NCI-H510A (cell line): ENCODE data around the gene DELE1.

ENCODE experiments used
- DNase-seq: peaks from one replicate; lab custom pipeline; 2025; lab: John Stamatoyannopoulos, UW

Gene DELE1

DNA sequence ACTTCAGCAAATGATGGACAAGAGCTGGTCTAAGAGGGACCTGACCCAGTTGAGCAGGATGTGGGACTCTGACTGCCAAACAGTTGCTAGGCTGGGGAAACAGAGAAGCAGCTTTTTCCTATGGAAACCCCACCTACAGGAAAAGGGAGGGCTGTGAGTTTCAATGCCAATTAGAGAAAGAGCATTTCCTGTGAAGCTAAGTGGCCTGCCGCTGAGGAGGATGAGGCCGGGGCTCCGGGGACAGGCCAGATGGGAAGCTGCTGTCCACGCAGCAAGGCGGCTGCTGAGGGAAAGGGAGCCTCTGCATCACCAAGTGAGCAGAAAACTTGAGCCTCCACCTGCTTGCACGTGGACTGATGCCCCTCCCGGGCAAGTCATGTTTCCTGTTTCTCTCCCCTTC lies 34.4 kb downstream of the DELE1 start, which contains the start of gene PCDH12:
TSS of gene PCDH12 (minus strand) at position 90 of the 400 bp plus-strand sequence. CDS start 351 bp downstream, outside the sequence.
- peak; percentile 20 for DNase-seq

DNA sequence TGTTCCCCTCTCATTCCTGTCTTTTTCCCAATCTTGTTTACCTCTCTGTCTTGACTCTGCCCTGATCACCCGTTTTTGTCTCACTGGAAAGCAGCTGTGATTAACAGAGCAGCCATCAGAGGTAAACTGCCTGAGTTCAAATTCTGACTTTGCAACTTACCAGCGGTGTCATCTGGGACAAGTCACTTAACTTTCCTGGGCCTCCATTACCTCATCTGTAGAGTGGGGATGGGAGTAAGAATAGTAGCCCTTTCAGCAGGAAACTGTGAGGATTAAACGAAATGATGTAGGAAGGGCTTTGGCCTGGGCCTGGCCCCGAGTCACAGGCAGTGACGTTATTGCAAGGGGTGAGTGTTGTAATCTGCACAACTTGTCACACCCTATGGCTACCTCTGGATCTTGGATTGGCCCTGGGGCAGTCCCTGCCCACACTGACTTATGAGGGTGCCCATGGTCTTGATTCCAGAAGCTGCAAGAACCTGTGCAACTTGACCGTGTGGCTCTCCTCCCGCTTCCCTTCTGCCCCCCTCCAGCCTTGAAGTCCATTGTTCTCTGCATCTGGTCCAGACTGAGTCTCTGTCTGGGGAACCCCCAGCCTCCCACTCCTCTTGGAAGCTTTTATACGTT lies 35.0 kb downstream of the DELE1 start:
- DNase-seq, result no peak

DNA sequence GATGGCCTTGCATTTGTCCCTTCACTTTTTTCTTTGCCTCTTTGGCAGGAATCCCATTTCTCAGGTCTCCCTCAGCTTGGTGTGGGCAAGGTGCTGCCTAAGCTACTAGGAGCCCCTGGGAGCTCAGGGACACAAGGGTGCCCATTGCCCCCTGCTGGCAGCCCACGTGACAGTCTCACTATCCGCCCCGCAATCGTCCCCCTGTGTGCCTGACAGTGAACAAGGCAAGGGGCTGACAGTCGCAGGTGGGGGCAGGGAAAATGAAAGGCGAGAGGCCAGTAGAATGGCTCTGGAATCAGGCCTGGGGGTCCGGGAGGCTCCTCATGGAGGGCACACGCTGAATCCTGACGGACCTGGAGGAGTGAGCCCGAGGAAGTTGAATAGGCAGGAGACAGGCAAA lies 36.3 kb downstream of the DELE1 start:
- no peak for DNase-seq

DNA sequence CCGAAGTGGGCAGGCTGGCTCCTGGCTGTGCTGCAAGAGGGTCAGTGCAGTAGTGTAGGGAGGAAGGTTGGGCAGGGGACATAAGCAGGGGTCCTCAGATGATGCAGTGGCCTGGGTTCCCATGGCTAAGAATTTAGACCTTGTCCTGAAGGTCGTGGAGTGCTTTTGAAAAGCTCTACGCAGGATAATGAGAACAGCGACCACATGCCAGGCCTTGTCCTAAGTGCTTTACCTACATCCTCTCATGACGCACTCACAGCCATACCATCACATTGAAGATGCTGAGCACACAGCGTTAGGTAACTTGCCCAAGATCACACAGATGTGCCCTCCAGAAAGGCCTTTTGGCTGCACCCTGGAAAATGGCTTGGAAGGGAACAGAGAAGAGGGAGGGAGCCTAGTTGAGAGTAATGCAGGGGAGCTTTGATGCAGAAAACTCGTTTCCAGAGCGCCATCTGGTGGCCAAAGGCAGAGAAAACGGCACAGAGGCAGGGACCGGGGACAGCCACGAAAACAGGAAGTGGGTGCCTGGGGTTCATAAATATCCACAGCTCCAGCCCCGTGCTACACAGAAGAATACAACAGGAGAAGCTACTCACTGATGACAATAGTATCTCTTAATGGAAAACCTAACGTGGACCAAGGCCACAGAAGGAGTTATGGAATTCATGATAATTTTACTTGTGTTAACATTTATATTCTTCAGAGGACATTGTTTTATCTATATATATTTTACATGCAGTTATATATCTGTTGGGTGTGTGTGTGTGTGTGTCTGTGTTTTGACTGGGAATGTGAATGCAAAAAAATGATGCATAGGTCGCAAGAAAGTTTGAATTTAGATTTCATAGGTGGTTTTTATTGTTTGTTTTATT lies 37.0 kb downstream of the DELE1 start:
- DNase-seq, result no peak

DNA sequence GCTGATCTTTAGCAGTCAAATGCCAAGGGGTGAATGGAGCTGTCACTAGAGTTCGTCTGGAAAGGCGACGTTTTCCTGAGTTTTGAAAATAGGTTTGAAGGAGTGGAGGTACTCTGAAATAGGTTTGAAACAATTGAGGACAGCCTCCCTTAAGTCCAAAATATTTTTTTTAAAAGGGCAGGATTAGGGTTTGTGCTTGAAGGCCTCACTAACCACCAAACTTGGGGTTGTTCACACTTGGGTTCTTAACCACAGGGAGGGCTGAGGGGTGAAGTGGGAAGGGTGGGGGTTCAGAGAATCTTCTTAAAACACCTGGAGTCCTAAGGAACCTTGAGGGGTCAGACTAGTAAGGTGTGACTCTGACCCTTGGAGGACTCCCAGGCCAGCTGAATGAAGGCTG lies 37.8 kb downstream of the DELE1 start:
- DNase-seq, result no peak

DNA sequence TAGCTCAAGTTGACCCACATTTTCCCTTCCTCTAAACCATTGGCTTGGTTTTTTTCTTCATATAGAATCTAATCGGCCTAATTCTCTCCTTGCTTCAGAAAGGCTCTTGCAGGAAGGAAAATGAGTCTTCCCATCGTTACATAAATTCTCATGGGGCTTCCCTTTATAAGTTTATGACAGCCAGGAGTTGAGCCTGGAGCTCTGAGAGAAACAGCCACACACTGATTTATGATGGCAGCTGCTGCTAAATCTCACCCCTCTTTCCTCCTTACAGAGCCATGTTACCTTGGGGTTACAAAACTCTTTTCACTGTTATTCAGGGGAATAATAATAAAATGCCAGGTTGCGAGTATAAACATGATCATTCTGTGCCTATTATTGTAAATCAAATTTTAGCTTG lies 40.0 kb downstream of the DELE1 start:
- DNase-seq, result no peak

DNA sequence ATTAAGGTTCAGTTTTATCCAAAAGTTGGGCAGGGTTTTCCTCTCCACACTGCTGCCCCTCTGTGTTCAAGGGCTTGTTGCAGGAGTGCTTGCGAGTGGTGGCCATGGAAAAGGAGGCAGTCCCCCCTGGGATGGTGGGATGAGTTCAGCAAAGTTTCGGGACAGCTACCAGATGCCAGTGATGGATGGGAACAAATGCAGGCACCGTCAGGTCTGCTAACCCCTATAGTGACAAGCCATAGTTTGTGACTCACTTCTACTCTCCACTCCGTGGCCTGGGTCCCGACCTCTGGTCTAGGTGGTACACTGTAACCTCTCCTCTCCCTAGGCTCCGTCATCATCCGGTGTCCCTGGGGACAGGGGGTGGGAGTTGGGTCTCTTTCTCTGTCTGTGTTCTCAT lies 41.4 kb downstream of the DELE1 start:
- DNase-seq, result no peak

DNA sequence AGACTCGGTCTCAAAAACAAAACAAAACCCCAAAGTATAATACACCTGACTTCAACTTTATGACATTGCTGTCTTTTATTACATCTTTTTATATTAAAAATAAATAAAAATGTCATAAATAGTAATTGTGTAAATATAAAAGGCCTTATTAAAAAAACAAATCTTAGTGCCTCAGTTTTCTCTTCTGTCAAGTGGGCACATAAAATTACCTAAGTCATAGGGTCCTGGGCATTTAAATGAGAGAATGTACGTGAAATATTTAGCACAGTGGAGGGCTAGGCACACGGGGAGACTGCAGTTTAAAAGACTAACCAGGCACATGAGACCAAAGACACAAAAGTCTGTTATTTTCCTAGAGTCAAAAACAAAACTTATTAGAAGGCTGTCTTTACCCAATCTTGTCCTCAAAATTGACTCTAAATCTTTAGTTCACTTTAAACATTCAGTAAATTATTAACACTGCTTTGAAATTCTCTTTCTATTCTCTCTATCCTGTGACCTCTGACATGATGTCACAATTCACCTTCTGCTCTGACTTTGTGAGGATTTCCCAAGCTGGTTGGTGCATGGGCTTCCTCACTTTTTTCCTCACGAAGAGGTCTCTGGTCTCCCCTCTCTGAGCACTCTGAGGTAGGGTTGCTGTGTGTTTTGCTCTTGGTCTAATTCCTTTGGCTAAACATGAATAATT lies 42.7 kb downstream of the DELE1 start:
- DNase-seq, result no peak

DNA sequence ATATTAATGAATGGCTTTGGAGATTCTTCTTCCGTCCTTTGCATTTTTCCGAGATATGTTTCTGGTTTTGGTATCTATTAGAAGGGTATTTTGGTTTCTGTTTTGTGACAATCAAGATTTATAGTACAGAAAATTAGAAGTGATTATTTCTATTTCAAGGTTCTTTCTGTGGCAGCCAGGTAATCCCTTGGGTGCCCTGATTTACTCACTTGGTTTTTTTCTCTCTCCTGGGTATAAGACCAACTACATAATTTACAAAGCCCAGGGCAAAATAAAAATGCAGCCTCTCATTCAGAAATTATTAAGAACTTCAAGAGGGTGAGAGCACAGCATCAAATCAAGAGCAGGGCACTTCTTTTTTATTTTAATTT lies 43.3 kb downstream of the DELE1 start:
- DNase-seq, result no peak

DNA sequence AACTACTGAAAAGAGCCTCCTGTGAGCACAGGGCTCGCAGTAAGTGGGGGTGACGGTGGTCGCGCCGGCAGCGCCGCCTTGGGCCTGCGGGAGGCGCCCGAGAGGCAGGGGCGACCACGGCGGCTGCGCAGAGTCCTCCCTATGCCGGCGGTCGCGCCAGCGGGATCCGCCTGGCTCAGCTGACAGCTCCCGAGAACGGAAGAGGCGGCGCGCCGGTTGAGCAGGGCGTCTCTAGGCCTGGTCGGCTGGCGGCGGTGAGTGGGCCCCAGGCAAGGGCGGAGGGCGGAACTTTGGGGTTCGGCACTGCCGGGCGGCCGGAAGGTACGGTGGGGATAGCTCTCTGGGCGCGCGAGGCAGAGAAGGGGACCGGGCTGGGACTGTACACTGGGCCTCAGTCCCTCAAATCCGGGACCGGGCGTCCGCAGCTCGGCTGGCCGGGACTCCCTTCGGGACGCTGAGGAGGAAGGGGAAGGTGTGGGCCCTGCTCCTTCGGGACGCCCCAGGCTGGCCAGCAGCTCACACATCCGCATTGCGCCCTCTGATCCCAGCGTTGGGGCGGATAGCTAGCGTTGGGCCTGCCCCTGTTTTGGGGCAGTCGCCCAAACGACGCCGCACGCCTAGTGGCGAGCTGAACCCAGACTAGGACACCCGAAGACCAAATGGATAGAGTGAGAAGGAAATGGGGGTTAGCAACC lies 45.4 kb downstream of the DELE1 start, which contains the start of gene RNF14:
TSS of gene RNF14 (plus strand) at position 192 of the 695 bp plus-strand sequence. CDS start 4,484 bp downstream, outside the sequence.
- peak; percentile 83 for DNase-seq

DNA sequence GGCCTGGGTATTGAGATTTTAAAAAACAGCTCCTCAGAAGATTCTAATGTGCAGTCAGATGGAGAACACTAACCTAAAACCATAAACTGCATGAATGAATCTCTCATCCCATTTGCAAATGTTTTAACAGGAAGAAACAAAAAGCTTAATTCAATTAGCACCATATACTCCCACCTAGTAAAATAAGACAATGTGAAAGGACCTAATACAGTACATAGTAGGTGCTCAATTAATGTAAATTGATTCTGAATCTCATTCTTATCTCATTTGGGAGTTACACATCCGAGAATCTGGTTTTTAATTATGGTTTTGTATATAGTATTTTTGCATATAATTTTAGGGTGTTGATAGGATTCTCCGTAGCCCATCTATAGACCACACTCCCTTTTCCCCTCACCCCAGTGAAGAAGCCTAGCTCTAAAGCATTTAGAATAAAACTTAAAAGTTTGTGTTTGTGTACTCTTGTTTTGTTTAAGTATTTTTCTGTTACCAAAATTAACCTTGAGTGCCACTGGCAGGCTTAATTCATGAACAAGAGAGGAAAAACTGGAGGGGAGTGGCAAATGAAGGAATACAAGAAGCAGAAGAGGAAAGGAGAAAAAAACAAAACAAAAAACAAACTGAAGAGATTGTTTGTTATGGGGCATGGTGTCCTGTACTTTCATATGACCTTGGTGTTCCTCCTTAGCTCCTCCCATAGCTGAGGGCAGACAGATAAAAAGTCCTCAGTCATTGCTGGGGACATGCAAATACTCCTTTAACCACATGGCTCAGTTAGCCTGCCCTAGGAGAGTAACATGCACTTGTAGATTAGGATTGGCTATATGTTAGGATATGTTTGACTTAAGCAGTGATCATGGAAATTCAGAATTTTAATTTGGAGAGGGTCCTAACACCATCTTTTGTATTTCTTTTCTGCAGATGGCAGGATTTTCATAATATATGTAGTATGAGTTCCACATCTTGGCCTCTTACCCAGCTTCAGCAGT lies 46.4 kb downstream of the DELE1 start:
- DNase-seq, result no peak

DNA sequence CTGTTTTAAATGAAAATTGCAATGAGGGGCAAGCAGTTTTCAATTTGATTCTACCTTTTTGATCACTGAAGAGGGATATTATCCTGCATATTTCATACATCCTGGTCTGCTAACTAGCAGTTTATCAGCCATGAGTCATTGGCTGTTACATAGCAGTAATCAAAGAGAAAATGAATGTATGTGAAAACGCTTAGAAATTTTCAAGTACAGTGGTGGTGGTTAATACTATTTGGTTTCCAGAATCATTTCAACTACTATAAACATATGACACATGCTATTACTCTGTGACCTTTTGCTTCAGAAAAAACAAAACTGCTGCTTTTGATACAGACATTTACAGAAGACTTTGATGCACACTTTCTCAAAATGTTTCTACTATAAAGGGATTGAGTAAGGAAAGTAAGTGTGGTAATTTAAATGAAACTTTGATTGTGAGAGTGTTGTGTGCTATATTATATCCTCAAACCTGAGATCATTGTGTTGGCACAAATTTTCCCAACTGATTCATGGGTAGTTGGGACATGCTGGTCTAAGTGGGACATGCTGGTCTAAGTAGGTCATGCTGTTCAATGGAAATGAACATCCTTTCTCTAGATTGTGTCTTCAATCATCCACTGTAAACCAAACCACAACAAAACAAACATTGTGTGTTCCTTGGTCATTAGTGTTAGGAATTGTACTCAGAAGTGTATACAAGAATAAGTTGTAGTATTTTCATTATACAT lies 50.4 kb downstream of the DELE1 start:
- DNase-seq, result no peak

DNA sequence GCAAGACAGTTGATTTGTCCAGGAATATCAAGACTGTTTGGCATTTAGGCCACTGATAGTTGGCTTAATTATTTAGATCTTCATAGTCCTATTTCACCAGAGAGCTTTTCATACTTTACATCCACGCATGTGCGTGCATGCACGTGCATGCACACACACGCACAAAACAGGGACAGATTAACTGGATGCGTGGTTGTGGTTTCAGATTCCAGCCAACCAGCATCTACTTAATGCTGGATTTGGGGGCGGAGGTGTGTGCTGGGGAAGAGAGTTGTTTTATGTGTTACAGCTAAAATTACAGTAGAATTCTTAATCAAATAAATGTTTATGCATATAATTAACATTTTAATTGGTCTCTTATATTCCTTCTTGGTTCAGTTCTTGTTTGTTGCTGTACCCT lies 52.5 kb downstream of the DELE1 start:
- no peak for DNase-seq

DNA sequence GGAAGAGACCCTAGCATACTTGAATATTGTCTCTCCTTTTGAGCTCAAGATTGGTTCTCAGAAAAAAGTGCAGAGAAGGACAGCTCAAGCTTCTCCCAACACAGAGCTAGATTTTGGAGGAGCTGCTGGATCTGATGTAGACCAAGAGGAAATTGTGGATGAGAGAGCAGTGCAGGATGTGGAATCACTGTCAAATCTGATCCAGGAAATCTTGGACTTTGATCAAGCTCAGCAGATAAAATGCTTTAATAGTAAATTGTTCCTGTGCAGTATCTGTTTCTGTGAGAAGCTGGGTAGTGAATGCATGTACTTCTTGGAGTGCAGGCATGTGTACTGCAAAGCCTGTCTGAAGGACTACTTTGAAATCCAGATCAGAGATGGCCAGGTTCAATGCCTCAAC lies 54.7 kb downstream of the DELE1 start:
- no peak for DNase-seq

DNA sequence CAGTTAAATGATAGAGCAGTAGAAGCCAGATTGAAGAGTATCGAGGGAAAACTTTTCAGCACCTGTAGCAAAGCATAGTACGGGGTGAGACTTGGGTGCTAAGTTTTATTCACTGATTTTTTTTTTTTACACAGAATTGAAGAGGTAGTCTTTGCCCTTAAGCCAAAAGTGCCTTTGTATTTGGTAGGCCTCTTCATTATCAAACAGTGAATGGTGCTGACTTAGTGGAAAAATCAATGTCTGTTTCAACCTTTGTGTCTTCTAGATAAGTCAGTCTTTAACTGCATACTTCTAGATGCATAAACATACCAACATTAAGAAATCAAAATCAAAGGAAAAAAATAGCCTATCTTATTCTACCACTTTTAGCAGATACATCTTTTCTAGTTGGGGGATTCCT lies 59.0 kb downstream of the DELE1 start:
- DNase-seq, result no peak

DNA sequence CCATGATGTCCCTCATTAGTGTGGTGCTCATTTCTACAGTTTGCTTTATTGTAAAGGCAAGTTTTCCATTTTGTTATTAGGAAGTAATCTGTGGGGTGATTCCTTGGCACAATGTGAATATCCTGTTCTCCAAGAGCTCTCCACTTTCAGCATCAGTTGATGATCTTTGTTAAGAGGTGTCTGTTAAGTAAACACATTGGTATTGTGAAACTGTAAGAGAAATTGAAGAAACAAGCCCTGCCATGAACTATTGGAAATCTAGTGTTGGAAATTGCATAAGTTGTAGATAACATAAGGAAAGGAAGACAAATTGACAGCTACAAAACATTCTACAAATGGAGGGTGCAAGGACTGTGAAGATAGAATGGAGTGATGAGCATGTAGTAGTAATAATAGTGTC lies 62.4 kb downstream of the DELE1 start:
- DNase-seq, result no peak

DNA sequence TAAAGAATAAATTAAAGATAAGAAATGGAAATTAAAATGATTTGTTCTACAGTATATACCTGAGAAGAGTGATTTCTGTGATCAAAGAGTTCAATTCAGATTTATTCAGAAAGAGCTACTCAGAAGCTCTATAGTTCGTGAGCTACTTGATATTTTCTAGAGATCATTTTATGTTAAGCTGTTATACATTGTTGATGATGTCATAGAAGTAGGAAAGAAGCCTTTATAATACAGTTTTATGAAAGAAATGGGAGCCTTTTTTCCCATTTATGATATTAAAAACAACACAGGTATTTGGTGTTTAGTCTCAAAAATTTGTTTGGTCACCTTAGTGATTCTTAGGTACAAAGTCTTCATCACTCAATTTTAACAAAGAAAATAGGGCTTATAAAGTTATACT lies 66.0 kb downstream of the DELE1 start:
- no peak for DNase-seq
